ENCODE results near the gene ADAMTS12.

ADAMTS12 gene

GRCh38 chr5:33675958-33676464 lies 215.8 kb downstream of the ADAMTS12 start:
- DNase-seq: no peak

- DNase-seq: no peak
Observed at GRCh38 chr5:33671700-33672291, 220.0 kb downstream of the ADAMTS12 start.

- no peak for DNase-seq
Observed at GRCh38 chr5:33662722-33663427, 228.9 kb downstream of the ADAMTS12 start.

- DNase-seq: no peak
Observed at GRCh38 chr5:33659526-33660169, 232.1 kb downstream of the ADAMTS12 start.

- no peak for DNase-seq
Observed at GRCh38 chr5:33657804-33658440, 233.9 kb downstream of the ADAMTS12 start.

- no peak for DNase-seq
Observed at GRCh38 chr5:33657176-33657575, 234.6 kb downstream of the ADAMTS12 start.

GRCh38 chr5:33650911-33651310 lies 240.9 kb downstream of the ADAMTS12 start:
- no peak for DNase-seq

- DNase-seq: no peak
Observed at GRCh38 chr5:33649549-33650482, 242.0 kb downstream of the ADAMTS12 start.

- DNase-seq: no peak
Observed at GRCh38 chr5:33641744-33642505, 249.9 kb downstream of the ADAMTS12 start.

GRCh38 chr5:33639474-33639873 lies 252.3 kb downstream of the ADAMTS12 start:
- no peak for DNase-seq

GRCh38 chr5:33637011-33637410 lies 254.8 kb downstream of the ADAMTS12 start:
- no peak for DNase-seq

- no peak for DNase-seq
Observed at GRCh38 chr5:33635582-33635981, 256.2 kb downstream of the ADAMTS12 start.

GRCh38 chr5:33633699-33634098 lies 258.1 kb downstream of the ADAMTS12 start:
- DNase-seq: no peak

GRCh38 chr5:33631786-33632185 lies 260.0 kb downstream of the ADAMTS12 start:
- no peak for DNase-seq

GRCh38 chr5:33631139-33631538 lies 260.7 kb downstream of the ADAMTS12 start:
- DNase-seq: no peak

GRCh38 chr5:33629999-33630398 lies 261.8 kb downstream of the ADAMTS12 start:
- DNase-seq: no peak

GRCh38 chr5:33628796-33629195 lies 263.0 kb downstream of the ADAMTS12 start:
- DNase-seq: no peak

GRCh38 chr5:33621514-33621913 lies 270.3 kb downstream of the ADAMTS12 start:
- no peak for DNase-seq

- DNase-seq: no peak
Observed at GRCh38 chr5:33614039-33614438, 277.8 kb downstream of the ADAMTS12 start.

GRCh38 chr5:33612386-33612785 lies 279.4 kb downstream of the ADAMTS12 start:
- no peak for DNase-seq

Data from anterior cingulate cortex (tissue), 58 donors.